Measurements from ENCODE around the gene KCNK10. TPM values are rescaled to one million over a fixed set of nuclear protein-coding genes. Genes with fewer than 3 reads are reported as not detected.

KCNK10 gene
- total RNA-seq, 2 donors from 2014 or later, result not detected

- DNase-seq (ENCODE audit: low spot score) (no peak), ATAC-seq (ENCODE audit: insufficient number of reproducible peaks, low FRiP score, low read depth) (no peak)
- Histone ChIP-seq H3K4me1 (ENCODE audit: control insufficient read depth in 1 of 2, low read depth in 2 of 2) (no peaks in the 10 kb centered on the region), H3K36me3 (no peaks in the 10 kb centered on the region), H3K27ac (no peak overlapping the region), H3K27me3 (replicated peaks; ENCODE audit: insufficient read depth) (no peaks in the 10 kb centered on the region), H3K4me3 (no peak overlapping the region), H3K9me3 (no peaks in the 10 kb centered on the region)
- TF ChIP-seq CTCF (IDR thresholded peaks at IDR 0.05), result no peak
Observed at GRCh38 chr14:88199882-88200281, 123.2 kb downstream of the KCNK10 start.

- DNase-seq (ENCODE audit: low spot score), result no peak
- Histone ChIP-seq H3K36me3 (no peaks in the 10 kb centered on the region), H3K4me1 (ENCODE audit: control insufficient read depth in 1 of 2, low read depth in 2 of 2) (no peaks in the 10 kb centered on the region), H3K27ac (no peak overlapping the region), H3K27me3 (replicated peaks; ENCODE audit: insufficient read depth) (no peaks in the 10 kb centered on the region), H3K4me3 (no peak overlapping the region), H3K9me3 (no peaks in the 10 kb centered on the region)
- ATAC-seq (ENCODE audit: insufficient number of reproducible peaks, low FRiP score, low read depth), result no peak
- TF ChIP-seq CTCF (IDR thresholded peaks at IDR 0.05), result no peak
Observed at GRCh38 chr14:88198446-88198845, 124.6 kb downstream of the KCNK10 start.

GRCh38 chr14:88196925-88197324 is 126.1 kb downstream of the KCNK10 start:
- ATAC-seq (ENCODE audit: insufficient number of reproducible peaks, low FRiP score, low read depth) (no peak), DNase-seq (ENCODE audit: low spot score) (no peak)
- TF ChIP-seq CTCF (IDR thresholded peaks at IDR 0.05), result no peak
- Histone ChIP-seq H3K4me1 (ENCODE audit: control insufficient read depth in 1 of 2, low read depth in 2 of 2) (no peaks in the 10 kb centered on the region), H3K9me3 (no peaks in the 10 kb centered on the region), H3K27ac (no peak overlapping the region), H3K4me3 (no peak overlapping the region), H3K36me3 (no peaks in the 10 kb centered on the region), H3K27me3 (replicated peaks; ENCODE audit: insufficient read depth) (no peaks in the 10 kb centered on the region)

- no peaks in the 10 kb centered on the region for H3K27me3 ChIP-seq (replicated peaks; ENCODE audit: insufficient read depth)
- ATAC-seq (ENCODE audit: insufficient number of reproducible peaks, low FRiP score, low read depth) (no peak), DNase-seq (ENCODE audit: low spot score) (no peak)
- H3K4me3 ChIP-seq, result no peak overlapping the region
- H3K4me1 ChIP-seq (ENCODE audit: control insufficient read depth in 1 of 2, low read depth in 2 of 2), result no peaks in the 10 kb centered on the region
- H3K36me3 ChIP-seq, result no peaks in the 10 kb centered on the region
- H3K9me3 ChIP-seq, result no peaks in the 10 kb centered on the region
- no peak for TF ChIP-seq CTCF (IDR thresholded peaks at IDR 0.05)
- no peak overlapping the region for H3K27ac ChIP-seq
Observed at GRCh38 chr14:88196116-88196890, 126.8 kb downstream of the KCNK10 start.

DNA sequence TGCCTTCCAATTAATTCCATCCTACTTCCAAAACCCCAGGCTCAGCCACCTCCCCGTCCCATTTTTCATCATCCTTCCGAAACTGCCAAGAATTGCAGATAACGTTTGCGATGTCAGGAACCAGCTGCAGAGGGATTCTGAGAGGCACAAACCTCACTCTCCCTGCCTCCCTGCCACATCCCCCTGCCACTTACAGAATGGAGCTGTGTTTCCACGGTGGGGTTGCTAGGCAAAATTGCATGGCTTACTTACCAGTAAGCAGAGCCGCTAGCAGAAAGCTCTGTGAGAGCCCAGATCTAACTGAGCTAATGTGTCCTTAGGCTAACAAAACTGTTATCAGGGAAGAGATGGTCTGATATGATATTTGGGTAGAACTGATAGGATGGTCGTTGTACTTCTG is 127.4 kb downstream of the KCNK10 start:
- no peak overlapping the region for H3K27ac ChIP-seq
- H3K36me3 ChIP-seq, result no peaks in the 10 kb centered on the region
- DNase-seq (ENCODE audit: low spot score) (no peak), ATAC-seq (ENCODE audit: insufficient number of reproducible peaks, low FRiP score, low read depth) (no peak)
- no peak for TF ChIP-seq CTCF (IDR thresholded peaks at IDR 0.05)
- no peaks in the 10 kb centered on the region for H3K9me3 ChIP-seq
- no peak overlapping the region for H3K4me3 ChIP-seq
- no peaks in the 10 kb centered on the region for H3K4me1 ChIP-seq (ENCODE audit: control insufficient read depth in 1 of 2, low read depth in 2 of 2)
- H3K27me3 ChIP-seq (replicated peaks; ENCODE audit: insufficient read depth), result no peaks in the 10 kb centered on the region
